GM21529 (cell line): ENCODE measurements around the gene VPS13D.
"Not testable (repeated sequence)": the region's sequence is repeated elsewhere in the genome, so short reads cannot be mapped to it uniquely, and the experiment has no call there.

Source experiments
- ATAC-seq: cut with Tn5 transposase; IDR thresholded peaks from one replicate; pipeline ENCODE4 v1.9.1; 2021; ENCODE audit not compliant: unreplicated experiment

VPS13D gene

GRCh38 chr1:12196641-12197482 lies 33.0 kb upstream of the VPS13D start:
- ATAC-seq = no peak

DNA sequence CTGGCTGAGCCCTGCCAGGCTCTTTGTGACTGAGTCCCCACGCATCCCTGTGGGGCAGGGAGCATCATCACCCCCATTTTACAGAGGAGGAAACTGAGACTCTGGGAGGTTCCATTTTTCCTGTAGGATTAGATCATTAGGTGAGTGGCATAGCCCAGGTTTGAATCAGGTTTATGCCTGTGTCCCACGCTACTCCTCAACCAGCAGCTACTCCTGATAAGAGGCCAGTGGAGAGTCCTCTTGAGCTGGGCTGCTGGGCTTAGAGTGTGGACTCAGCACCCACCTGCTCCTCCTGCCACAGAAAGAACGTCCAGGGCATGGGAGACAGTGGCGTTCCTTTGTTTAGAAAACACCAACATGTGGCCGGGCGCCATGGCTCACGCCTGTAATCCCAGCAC lies 32.3 kb upstream of the VPS13D start:
- ATAC-seq = no peak

DNA sequence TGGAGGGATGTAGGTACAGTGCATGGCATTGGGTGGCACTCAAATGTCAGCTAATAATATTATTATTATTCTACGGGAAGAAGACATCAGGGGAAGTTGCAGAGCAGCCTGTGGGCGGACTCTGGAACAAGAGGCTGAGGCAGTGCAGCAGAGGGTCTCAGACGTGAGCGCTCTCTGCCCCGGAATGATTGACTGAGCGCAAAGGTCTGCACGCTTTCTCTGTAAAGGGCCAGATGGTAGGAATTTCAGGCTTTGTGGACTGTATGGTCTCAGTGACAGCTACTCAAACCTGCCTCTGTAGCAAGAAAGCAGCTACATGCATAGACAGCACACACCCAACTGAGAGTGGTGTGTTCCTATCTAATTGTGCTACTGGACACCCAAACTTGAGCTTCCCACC lies 29.6 kb upstream of the VPS13D start:
- ATAC-seq = no peak

GRCh38 chr1:12201352-12202189 lies 28.3 kb upstream of the VPS13D start:
- ATAC-seq = no peak

- ATAC-seq = no peak
Measured at GRCh38 chr1:12202190-12202497, 27.7 kb upstream of the VPS13D start.

GRCh38 chr1:12202577-12202976 lies 27.3 kb upstream of the VPS13D start:
- no peak for ATAC-seq

DNA sequence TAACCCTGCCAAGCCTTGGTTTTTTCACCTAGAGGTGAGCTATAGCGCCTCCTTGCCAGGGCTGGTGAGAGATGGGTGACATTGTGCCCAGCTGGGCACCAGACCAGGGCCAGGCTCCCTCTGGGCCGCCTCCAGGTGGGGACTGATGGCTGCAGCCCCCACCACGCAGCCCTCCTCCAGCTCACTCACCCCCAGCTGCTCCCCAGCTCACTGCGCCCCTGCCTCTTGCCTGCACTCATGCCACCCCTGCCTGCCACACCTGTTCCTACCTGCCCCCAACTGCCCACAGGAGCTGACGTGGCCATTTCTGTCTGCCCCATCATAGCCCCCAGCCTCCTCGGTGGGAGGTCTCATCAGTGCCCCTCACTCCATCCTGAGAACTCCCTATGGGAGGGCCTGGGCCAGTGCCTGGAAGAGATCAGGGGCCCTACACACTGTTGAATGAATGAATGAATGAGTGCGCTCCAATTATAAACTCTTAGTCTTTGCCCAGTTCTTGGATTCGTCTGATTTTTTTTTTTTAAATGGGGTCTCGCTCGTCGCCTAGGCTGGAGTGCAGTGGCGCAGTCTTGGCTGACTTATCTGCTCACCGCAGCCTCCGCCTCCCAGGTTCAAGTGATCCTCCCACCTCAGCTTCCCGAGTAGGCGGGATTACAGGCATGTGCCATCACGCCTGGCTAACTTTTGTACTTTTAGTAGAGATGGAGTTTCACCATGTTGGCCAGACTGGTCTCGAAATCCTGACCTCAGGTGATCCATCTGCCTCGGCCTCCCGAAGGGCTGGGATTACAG lies 26.4 kb upstream of the VPS13D start:
- ATAC-seq = no peak

GRCh38 chr1:12204140-12204539 lies 25.7 kb upstream of the VPS13D start:
- no peak for ATAC-seq

DNA sequence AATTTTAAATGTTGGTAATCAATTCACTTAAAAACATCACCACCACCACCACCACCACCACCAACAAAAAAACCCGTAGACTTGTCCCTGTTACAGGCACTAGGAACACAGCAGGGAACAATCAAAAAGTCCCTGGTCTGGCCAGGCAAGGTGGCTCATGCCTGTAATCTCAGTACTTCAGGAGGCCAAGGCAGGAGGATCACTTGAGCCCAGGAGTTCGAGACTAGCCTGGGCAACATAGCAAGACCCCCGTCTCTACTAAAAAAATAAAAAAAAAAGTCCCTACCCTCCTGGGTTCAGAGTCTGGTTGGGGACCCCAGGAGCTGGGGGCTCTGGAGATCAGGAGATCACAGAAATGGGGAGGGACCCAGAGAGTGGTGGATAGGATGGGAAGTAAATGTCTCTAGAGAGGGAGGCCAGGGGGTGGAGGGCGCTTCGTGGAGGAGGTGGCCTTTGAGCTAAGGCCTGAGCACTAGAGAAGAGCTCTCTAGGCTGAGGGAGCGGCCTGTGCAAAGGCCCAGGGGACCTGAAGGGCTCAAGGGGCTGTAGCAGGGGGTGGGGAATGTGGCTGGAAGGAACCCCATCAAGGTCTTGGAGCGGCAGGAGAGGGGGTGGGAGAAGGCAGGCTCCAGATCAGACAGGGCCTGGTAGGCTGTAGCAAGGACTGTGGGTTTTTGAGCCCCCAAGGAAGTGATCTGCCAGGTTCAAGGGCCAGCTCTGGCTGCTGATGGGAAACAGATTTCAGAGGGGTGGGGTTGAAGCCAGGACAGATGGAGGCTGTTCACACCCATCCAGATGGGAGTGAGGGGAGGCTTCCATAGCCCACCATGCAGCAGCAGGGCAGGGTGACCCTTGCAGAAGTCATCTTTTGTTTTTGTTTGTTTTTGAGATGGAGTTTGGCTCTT lies 24.8 kb upstream of the VPS13D start:
- ATAC-seq = no peak

DNA sequence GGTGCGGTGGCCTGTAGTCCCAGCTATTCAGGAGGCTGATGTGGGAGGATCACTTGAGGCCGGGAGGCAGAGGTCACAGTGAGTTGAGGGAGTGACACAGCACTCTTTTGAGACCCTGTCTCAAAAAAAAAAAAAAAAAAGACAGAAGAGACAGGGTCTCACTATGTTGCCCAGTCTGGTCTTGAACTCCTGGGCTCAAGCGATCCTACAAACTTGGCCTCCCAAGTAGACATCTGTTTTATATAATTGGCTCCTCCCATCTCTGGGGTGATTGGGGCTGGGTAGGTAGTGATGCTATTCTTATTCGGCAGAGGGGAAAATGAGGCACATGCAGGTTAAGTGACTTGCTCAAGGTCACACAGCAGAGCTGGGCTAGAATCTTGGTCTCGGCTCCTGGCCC lies 23.6 kb upstream of the VPS13D start:
- no peak for ATAC-seq

DNA sequence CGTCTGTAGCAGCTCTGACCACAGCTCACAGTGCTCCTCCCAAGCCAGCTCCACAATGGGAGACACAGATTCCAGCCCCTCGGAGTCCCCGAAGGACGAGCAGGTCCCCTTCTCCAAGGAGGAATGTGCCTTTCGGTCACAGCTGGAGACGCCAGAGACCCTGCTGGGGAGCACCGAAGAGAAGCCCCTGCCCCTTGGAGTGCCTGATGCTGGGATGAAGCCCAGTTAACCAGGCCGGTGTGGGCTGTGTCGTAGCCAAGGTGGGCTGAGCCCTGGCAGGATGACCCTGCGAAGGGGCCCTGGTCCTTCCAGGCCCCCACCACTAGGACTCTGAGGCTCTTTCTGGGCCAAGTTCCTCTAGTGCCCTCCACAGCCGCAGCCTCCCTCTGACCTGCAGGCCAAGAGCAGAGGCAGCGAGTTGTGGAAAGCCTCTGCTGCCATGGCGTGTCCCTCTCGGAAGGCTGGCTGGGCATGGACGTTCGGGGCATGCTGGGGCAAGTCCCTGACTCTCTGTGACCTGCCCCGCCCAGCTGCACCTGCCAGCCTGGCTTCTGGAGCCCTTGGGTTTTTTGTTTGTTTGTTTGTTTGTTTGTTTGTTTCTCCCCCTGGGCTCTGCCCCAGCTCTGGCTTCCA lies 22.9 kb upstream of the VPS13D start:
- no peak for ATAC-seq

DNA sequence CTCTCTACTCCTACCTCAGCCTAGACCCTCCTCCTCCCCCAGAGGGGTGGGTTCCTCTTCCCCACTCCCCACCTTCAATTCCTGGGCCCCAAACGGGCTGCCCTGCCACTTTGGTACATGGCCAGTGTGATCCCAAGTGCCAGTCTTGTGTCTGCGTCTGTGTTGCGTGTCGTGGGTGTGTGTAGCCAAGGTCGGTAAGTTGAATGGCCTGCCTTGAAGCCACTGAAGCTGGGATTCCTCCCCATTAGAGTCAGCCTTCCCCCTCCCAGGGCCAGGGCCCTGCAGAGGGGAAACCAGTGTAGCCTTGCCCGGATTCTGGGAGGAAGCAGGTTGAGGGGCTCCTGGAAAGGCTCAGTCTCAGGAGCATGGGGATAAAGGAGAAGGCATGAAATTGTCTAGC lies 21.6 kb upstream of the VPS13D start:
- ATAC-seq = no peak

DNA sequence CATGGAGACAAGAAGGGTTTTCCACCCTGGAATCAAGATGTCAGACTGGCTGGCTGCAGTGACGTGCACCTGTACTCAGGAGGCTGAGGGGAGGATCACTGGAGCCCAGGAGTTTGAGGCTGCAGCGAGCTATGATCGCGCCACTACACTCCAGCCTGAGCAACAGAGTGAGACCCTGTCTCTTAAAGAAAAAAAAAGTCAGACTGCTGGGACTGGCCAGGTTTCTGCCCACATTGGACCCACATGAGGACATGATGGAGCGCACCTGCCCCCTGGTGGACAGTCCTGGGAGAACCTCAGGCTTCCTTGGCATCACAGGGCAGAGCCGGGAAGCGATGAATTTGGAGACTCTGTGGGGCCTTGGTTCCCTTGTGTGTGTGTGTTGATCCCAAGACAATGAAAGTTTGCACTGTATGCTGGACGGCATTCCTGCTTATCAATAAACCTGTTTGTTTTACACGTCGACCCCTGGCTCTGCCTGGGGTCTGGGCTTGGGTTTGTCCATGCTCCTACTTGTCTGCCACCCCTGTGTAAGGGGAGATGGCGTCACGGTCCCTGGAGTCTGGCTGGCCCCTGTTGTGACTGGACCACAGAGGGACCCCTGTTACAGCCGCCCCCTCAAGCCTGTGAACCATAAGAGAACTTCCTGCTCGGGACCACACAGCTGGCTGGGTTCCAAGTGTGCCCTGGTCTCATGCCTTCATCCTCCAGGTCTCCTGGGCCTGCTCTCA lies 20.9 kb upstream of the VPS13D start:
- no peak for ATAC-seq

DNA sequence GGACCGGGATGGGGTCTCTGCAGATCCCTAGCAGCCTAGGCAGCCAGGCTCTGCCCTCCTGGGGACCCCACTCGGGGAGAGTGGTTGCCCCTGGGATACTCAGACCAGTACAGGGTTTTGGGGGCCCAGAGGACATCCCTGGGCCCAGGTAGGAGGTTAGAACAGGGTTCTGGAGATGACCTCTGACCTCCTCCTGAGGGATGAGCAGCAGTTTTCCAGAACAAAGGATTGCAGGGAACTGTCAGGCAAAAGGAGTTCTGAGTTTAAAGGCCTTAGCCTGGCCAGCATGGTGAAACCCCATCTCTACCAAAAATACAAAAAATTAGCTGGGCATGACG lies 20.4 kb upstream of the VPS13D start:
- ATAC-seq = no peak

DNA sequence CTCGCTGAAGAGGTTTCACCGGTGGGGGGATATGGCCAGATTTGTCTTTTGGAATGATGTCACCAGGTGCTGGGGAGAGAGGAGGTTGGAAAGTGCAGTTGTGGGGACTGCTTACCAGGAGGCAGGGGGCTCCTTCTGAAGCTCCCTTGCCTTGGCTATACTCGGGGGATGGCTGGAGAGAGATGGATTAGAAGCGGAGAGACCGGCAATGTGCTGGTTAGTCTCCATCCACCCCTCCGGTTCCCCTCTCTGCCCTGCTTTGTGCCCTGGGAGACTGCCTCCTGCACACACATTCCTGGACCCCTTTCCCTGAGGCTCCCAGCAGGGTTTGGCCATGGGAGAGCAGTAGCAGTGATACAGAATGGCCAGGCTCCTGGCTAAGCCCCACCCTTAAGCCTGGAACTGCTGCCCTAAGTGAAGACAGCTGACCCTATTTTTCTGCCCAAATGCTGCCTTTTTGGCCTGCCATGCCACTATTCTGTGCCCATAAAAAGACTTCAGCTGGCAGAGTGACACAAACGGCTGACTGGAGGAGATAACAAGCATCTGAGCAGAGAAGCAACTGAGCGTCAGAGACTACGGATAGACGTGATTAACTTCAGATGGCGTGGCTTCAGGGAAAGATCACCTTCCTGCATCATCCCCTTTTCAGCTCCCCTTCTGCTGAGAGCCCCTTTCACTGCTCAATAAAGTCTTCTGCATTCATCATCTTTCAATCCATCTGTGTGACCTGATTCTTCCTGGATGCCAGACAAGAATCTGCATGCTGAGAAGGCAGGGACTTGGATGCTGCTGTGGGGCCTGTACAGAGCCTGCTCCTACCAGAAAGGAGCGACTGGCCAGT lies 14.5 kb upstream of the VPS13D start:
- ATAC-seq = no peak

DNA sequence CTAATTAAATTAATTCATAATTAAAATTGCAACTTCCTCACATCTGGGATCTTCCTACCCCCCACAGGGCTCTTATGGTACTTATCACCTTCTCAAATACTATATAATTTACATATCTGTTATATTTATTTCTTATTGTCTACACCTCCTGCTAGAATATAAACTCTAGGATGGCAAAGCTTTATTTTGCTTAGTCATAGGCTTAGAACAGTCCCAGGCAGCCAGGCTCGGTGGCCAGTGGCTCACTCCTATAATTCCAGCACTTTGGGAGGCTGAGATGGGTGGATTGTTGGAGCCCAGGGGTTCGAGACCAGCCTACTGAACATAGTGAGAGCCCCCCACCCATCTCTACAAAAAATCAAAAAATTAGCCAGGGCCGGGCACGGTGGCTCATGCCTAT lies 10.0 kb upstream of the VPS13D start:
- no peak for ATAC-seq

DNA sequence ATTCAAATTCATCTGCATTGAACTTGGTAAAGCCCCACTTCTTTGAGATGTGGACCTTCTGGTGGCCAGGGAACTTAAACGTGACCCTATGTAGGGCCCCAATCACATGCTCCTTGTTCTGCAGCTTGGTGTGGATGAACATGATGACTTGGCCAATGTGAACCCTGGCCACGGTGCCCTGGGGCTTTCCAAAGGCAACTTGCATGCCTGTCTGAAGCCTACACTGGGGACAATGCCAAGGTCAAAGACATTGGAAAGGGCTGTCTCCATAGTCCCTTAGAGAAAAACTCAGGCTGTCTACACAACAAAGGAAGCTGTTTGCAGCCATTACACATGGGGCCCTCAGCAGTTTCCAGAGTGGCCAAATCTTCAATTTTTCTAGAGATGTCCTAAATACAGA lies 8.9 kb upstream of the VPS13D start:
- no peak for ATAC-seq

GRCh38 chr1:12222700-12223099 lies 7.1 kb upstream of the VPS13D start:
- ATAC-seq = not testable (repeated sequence)

DNA sequence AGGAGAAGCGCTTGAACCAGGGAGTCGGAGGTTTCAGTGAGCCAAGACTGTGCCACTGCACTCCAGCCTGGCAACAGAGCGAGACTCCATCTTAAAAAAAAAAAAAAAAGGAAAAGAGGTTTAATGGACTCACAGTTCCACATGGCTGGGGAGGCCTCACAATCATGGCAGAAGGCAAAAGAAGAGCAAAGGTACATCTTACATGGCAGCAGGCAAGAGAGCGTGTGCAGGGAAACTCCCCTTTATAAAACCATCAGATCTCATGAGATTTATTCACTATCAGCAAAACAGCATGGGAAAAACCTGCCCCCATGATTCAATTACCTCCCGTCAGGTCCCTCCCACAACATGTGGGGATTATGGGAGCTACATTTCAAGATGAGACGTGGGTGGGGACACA lies 5.7 kb upstream of the VPS13D start:
- not testable (repeated sequence) for ATAC-seq
